H1 (cell line): Measurements from ENCODE around the gene PXN. TPM values are rescaled to one million over a fixed set of nuclear protein-coding genes. Genes with fewer than 3 reads are reported as not detected.

ENCODE experiments used
- CTCF ChIA-PET: fragments of 300-600 bp; sonication (Branson Sonifier 250); formaldehyde crosslinking; loops from one replicate; lab custom pipeline; 2021; ENCODE audit not compliant: partially characterized antibody; lab: Charles Lee
- POLR2A ChIA-PET: fragments of 300-600 bp; sonication (Branson Sonifier 250); formaldehyde crosslinking; loops from one replicate; lab custom pipeline; 2021; ENCODE audit warnings: inconsistent platforms; ENCODE audit not compliant: partially characterized antibody; lab: Charles Lee
- DNase-seq, 2 experiments: peaks; one replicate each; pipeline versions ENCODE4 v3.0.0 to v3.0.0-alpha.2; 2010 to 2022; ENCODE audit warnings: low spot score in 2 of 2, low read depth in 1 of 2, mixed read lengths in 1 of 2
- FAIRE-seq: peaks from 2 replicates; lab custom pipeline; 2011; peaks lifted over from hg19 to GRCh38; lab: Jason Lieb, UNC
- H2AFZ ChIP-seq: 2 replicates; pipeline ENCODE4 v1.8.1; 2012; ENCODE audit warnings: low read length, inconsistent platforms
- H2AK5ac ChIP-seq: 2 replicates; pipeline ENCODE4 v1.6.1; 2013; ENCODE audit warnings: low read depth, low read length
- H2BK120ac ChIP-seq: replicated peaks from 2 replicates; pipeline ENCODE3; 2013; ENCODE audit warnings: low read depth, low read length, inconsistent platforms
- H2BK12ac ChIP-seq: 2 replicates; pipeline ENCODE4 v1.6.1; 2013; ENCODE audit warnings: low read depth, low read length
- H2BK15ac ChIP-seq: 2 replicates; pipeline ENCODE4 v1.6.1; 2013; ENCODE audit warnings: low read length
- H2BK20ac ChIP-seq: 2 replicates; pipeline ENCODE4 v1.6.1; 2013; ENCODE audit warnings: low read length
- H2BK5ac ChIP-seq: 2 replicates; pipeline ENCODE4 v1.6.1; 2013; ENCODE audit warnings: low read depth, low read length
- H3K14ac ChIP-seq: 2 replicates; pipeline ENCODE4 v1.6.1; 2013; ENCODE audit warnings: inconsistent platforms; ENCODE audit not compliant: insufficient read length
- H3K18ac ChIP-seq: 2 replicates; pipeline ENCODE4 v1.6.1; 2013; ENCODE audit warnings: low read length; ENCODE audit errors: extremely low read depth
- H3K23ac ChIP-seq: 2 replicates; pipeline ENCODE4 v1.6.1; 2013; ENCODE audit warnings: inconsistent platforms; ENCODE audit not compliant: insufficient read length
- H3K23me2 ChIP-seq: 2 replicates; pipeline ENCODE4 v1.6.1; 2013; ENCODE audit warnings: low read depth, low read length
- H3K27ac ChIP-seq: 2 replicates; pipeline ENCODE4 v1.6.1; 2011; ENCODE audit warnings: low read depth, low read length, inconsistent platforms
- H3K27me3 ChIP-seq, 4 experiments: replicated peaks in 1 of 4; 1 replicate in 1 of 4; 2 replicates in 3 of 4; pipeline versions ENCODE4 v1.6.1 to v1.8.1; 2011 to 2013; ENCODE audit warnings: low read length in 3 of 4, mild to moderate bottlenecking in 3 of 4, inconsistent platforms in 2 of 4, mixed read lengths in 2 of 4, moderate library complexity in 1 of 4; ENCODE audit not compliant: control insufficient read depth in 3 of 4, insufficient read depth in 3 of 4; ENCODE audit errors: extremely low read depth in 1 of 4
- H3K36me3 ChIP-seq, 4 experiments: 2 replicates each; pipeline versions ENCODE4 v1.6.1 to v1.8.1; 2011 to 2013; ENCODE audit warnings: mild to moderate bottlenecking in 4 of 4, low read length in 3 of 4, moderate library complexity in 2 of 4, control low read depth in 1 of 4, inconsistent platforms in 1 of 4; ENCODE audit not compliant: insufficient read depth in 4 of 4, control insufficient read depth in 2 of 4
- H3K4ac ChIP-seq: replicated peaks from 2 replicates; pipeline ENCODE3; 2013; ENCODE audit warnings: low read length, low read depth, mixed read lengths, inconsistent platforms; ENCODE audit not compliant: insufficient read length
- H3K4me1 ChIP-seq, 4 experiments: replicated peaks in 1 of 4; 1 replicate in 1 of 4; 2 replicates in 3 of 4; pipeline versions ENCODE4 v1.6.1 to v1.8.1; 2011 to 2013; ENCODE audit warnings: low read length in 3 of 4, inconsistent platforms in 2 of 4, mixed read lengths in 1 of 4; ENCODE audit not compliant: insufficient read depth in 4 of 4, control insufficient read depth in 3 of 4
- H3K4me2 ChIP-seq, 2 experiments: 2 replicates each; pipeline versions ENCODE4 v1.6.1 to v1.8.1; 2011 to 2013; ENCODE audit warnings: low read depth in 2 of 2, low read length in 2 of 2, control low read depth in 1 of 2, inconsistent platforms in 1 of 2, mild to moderate bottlenecking in 1 of 2; ENCODE audit not compliant: insufficient read depth in 1 of 2
- H3K4me3 ChIP-seq, 4 experiments: fragments of 200-600, 300-600 bp in 1 of 4; sonication (generic), shearing (Covaris generic), sonication (Bioruptor Twin) in 1 of 4; 2 replicates each; pipeline versions ENCODE4 v1.5.1 to v1.8.1; 2011 to 2016; ENCODE audit warnings: low read length in 4 of 4, low read depth in 3 of 4, control low read depth in 2 of 4, inconsistent platforms in 2 of 4, mild to moderate bottlenecking in 2 of 4, mixed read lengths in 1 of 4, moderate library complexity in 1 of 4; ENCODE audit not compliant: insufficient read depth in 2 of 4; ENCODE audit errors: extremely low read depth in 1 of 4
- H3K56ac ChIP-seq: replicated peaks from 2 replicates; pipeline ENCODE3; 2013; ENCODE audit warnings: low read depth, mild to moderate bottlenecking, mixed read lengths, low read length, inconsistent platforms; ENCODE audit not compliant: insufficient read length
- H3K79me1 ChIP-seq: 2 replicates; pipeline ENCODE4 v1.6.1; 2013; ENCODE audit warnings: low read depth, low read length, control low read depth
- H3K79me2 ChIP-seq, 2 experiments: 2 replicates each; pipeline versions ENCODE4 v1.6.1 to v1.8.1; 2012 to 2013; ENCODE audit warnings: low read length in 2 of 2, mild to moderate bottlenecking in 2 of 2, inconsistent platforms in 1 of 2; ENCODE audit not compliant: insufficient read depth in 2 of 2, control insufficient read depth in 1 of 2
- H3K9ac ChIP-seq, 4 experiments: replicated peaks in 1 of 4; 1 replicate in 1 of 4; 2 replicates in 3 of 4; pipeline versions ENCODE4 v1.6.1 to v1.8.1; 2011 to 2013; ENCODE audit warnings: low read depth in 3 of 4, low read length in 3 of 4, control low read depth in 2 of 4, mild to moderate bottlenecking in 2 of 4, moderate library complexity in 2 of 4, inconsistent platforms in 1 of 4; ENCODE audit errors: extremely low read depth in 1 of 4
- H3K9me3 ChIP-seq, 2 experiments: 2 replicates each; pipeline versions ENCODE4 v1.6.1 to v1.8.1; 2012 to 2013; ENCODE audit warnings: mild to moderate bottlenecking in 2 of 2, moderate library complexity in 2 of 2, control low read depth in 1 of 2, inconsistent platforms in 1 of 2, low read depth in 1 of 2, low read length in 1 of 2, mixed read lengths in 1 of 2; ENCODE audit not compliant: insufficient read depth in 2 of 2
- H4K20me1 ChIP-seq, 2 experiments: replicated peaks in 1 of 2; 2 replicates each; pipeline versions ENCODE3 to v1.8.1; 2011 to 2013; ENCODE audit warnings: inconsistent platforms in 2 of 2, low read length in 2 of 2, mild to moderate bottlenecking in 1 of 2; ENCODE audit not compliant: insufficient read depth in 2 of 2, control insufficient read depth in 1 of 2
- H4K5ac ChIP-seq: 2 replicates; pipeline ENCODE4 v1.6.1; 2013; ENCODE audit warnings: low read length, low read depth, mixed read lengths, inconsistent platforms; ENCODE audit not compliant: insufficient read length
- H4K8ac ChIP-seq: 2 replicates; pipeline ENCODE4 v1.8.0; 2013; ENCODE audit warnings: mild to moderate bottlenecking, moderate library complexity, low read length, inconsistent platforms; ENCODE audit not compliant: insufficient read depth; ENCODE audit errors: extremely low read depth
- H4K91ac ChIP-seq: replicated peaks from 2 replicates; pipeline ENCODE3; 2013; ENCODE audit warnings: low read length, mixed read lengths, inconsistent platforms; ENCODE audit not compliant: insufficient read length
- ATF2 ChIP-seq: IDR thresholded peaks from 2 replicates; pipeline ENCODE4 v1.6.1; 2012; ENCODE audit warnings: low read length, inconsistent platforms
- ATF3 ChIP-seq: IDR thresholded peaks from 2 replicates; pipeline ENCODE4 v1.6.1; 2011; ENCODE audit warnings: low read depth, mild to moderate bottlenecking, low read length; ENCODE audit not compliant: insufficient read depth
- BACH1 ChIP-seq: IDR thresholded peaks from 2 replicates; pipeline ENCODE4 v1.6.1; 2012; ENCODE audit warnings: low read length, improper control_type of control experiment
- CHD1 ChIP-seq: IDR thresholded peaks from 2 replicates; pipeline ENCODE4 v1.6.1; 2012; ENCODE audit warnings: low read depth, low read length, improper control_type of control experiment
- CTBP2 ChIP-seq: IDR thresholded peaks from 2 replicates; pipeline ENCODE4 v1.7.0; 2011; ENCODE audit warnings: borderline replicate concordance, mild to moderate bottlenecking, moderate library complexity, mixed read lengths, low read length; ENCODE audit not compliant: insufficient read depth, insufficient read length
- KDM4A ChIP-seq: IDR thresholded peaks from one replicate; pipeline ENCODE4 v1.7.1; 2012; ENCODE audit warnings: low read depth, mild to moderate bottlenecking, moderate library complexity, low read length, inconsistent platforms; ENCODE audit not compliant: severe bottlenecking
- POLR2AphosphoS5 ChIP-seq: IDR thresholded peaks from 2 replicates; pipeline ENCODE4 v1.6.1; 2011; ENCODE audit warnings: low read depth, low read length
- POU5F1 ChIP-seq: IDR thresholded peaks from 2 replicates; pipeline ENCODE4 v1.6.1; 2011; ENCODE audit warnings: low read depth, mild to moderate bottlenecking, low read length, moderate library complexity
- RNF2 ChIP-seq: fragments of 200-900, 300-1000 bp; sonication (generic); IDR thresholded peaks from 2 replicates; pipeline ENCODE4 v1.7.1; 2016; ENCODE audit warnings: borderline replicate concordance, low read depth, mild to moderate bottlenecking, antibody characterized with exemption, low read length; ENCODE audit not compliant: poor library complexity, severe bottlenecking; ENCODE audit errors: missing control alignments
- WGBS, 2 experiments: shearing (Covaris generic) in 1 of 2; methylation state at CpG; one replicate each; pipeline versions ENCODE4 v1.1.6 to v1.1.7; 2013 to 2015; ENCODE audit warnings: low lambda C conversion rate in 2 of 2, mixed read lengths in 2 of 2, inconsistent platforms in 1 of 2, low coverage in 1 of 2, missing lambda C conversion rate in 1 of 2; ENCODE audit not compliant: insufficient replicate concordance in 2 of 2, insufficient coverage in 1 of 2, insufficient read length in 1 of 2; ENCODE audit errors: extremely low coverage in 1 of 2, missing lambda C conversion rate in 1 of 2; 5-methylcytosine and 5-hydroxymethylcytosine counted together
- polyA plus RNA-seq, 7 experiments: library from polyadenylated mRNA; depleted of rRNA in 3 of 7; stranded (reverse) in 5 of 7; unstranded in 2 of 7; fragments of >200 nt in 5 of 7; fragments of 200-250 nt in 2 of 7; gene quantifications; 1 replicate in 5 of 7; 2 replicates in 1 of 7; 4 replicates in 1 of 7; pipeline versions ENCODE4 v1.2.1 to v1.2.3, GENCODE V29; 2011 to 2013; ENCODE audit warnings: missing spikeins in 2 of 7, mixed read lengths in 2 of 7
- total RNA-seq: library from RNA; stranded (reverse); fragmentation: NEBNext Ultra II Directional; extraction: Animal tissue kit (Norgen Biotek cat#: 25700); gene quantifications from 2 replicates; pipeline ENCODE4 v1.2.1, GENCODE V29; 2021

Gene PXN
- total and polyA plus RNA-seq, 2 of the 8 experiments (the other 6 are each of a cell fraction or from before 2014, with no cell fraction given) = 51.0 to 105 TPM

GRCh38 chr12:120200364-120200800 lies 65.1 kb downstream of the PXN start:
- H3K4ac ChIP-seq = peak overlapping the region; percentile 89
- peak overlapping the region; percentile 94 for H2BK120ac ChIP-seq
- POLR2A ChIA-PET = interaction anchor here (0.8 to 88.3 kb wide), 40 partner anchors 1 to 376 kb away, joined by 3 to 4270 read pairs (median 5); partner anchors contain the start of genes BICDL1, COX6A1, GCN1 and PXN
- peak overlapping the region; percentile 90 for H2AK5ac ChIP-seq
- FAIRE-seq = no peak
- peak overlapping the region; percentile 92 for H2BK5ac ChIP-seq
- peak overlapping the region; percentile 45 for H4K8ac ChIP-seq
- peak overlapping the region; percentile 78 for H3K18ac ChIP-seq
- CTCF ChIA-PET = interaction anchor here (0.6 to 4.4 kb wide), 16 partner anchors 12 to 107 kb away, joined by 3 to 67 read pairs (median 4); partner anchors contain the start of gene PXN
- H2BK20ac ChIP-seq = no peak overlapping the region
- no peak overlapping the region for H2BK15ac ChIP-seq
- no peak overlapping the region for H3K23ac ChIP-seq
- H2BK12ac ChIP-seq = no peak overlapping the region
- H3K9me3 ChIP-seq = no peaks in the 10 kb centered on the region
- H3K4me1 ChIP-seq = peaks cover 0 to 2% (median under 1%) of the 10 kb centered on the region in 4 experiments; a peak in 5 of 7 replicates
- peaks cover 4% of the 10 kb centered on the region; the same call in 1 of the 2 replicates for H3K79me1 ChIP-seq
- no peaks in the 10 kb centered on the region for H3K27me3 ChIP-seq
- H3K14ac ChIP-seq = no peak overlapping the region
- DNase-seq = no peak
- H3K9ac ChIP-seq = peak overlapping the region; percentile 90 to 99 (median 94)
- H3K4me2 ChIP-seq = peak overlapping the region; percentile 83 to 89
- 2% methylated on average over 14 of the region's 16 CpGs; no CpG with 5 or more reads in 1 of the 2 experiments for WGBS, 2 experiments
- no peak overlapping the region for H4K5ac ChIP-seq
- H3K4me3 ChIP-seq = peak overlapping the region; percentile 91 to 99 (median 96)
- H2AFZ ChIP-seq = no peak overlapping the region
- H3K79me2 ChIP-seq = peaks cover 11 to 32% of the 10 kb centered on the region in 2 experiments
- H4K91ac ChIP-seq = peak overlapping the region; percentile 68
- peak overlapping the region; percentile 94 for H3K56ac ChIP-seq
- H3K23me2 ChIP-seq = peaks cover 15% of the 10 kb centered on the region
- peaks cover 23 to 49% (median 39%) of the 10 kb centered on the region in 4 experiments for H3K36me3 ChIP-seq
- H3K27ac ChIP-seq = peak overlapping the region; percentile 85
- peaks cover 10 to 18% of the 10 kb centered on the region in 2 experiments for H4K20me1 ChIP-seq
- TF ChIP-seq KDM4A = no peak
- TF ChIP-seq ATF2 = peak; percentile 41; the same call in 1 of the 2 replicates
- TF ChIP-seq CHD1 = no peak
- no peak for TF ChIP-seq BACH1
- TF ChIP-seq POLR2AphosphoS5 = no peak; the same call in 1 of the 2 replicates
- TF ChIP-seq POU5F1 = no peak
- TF ChIP-seq ATF3 = no peak
- no peak for TF ChIP-seq RNF2
- no peak for TF ChIP-seq CTBP2
